NCI-H510A (cell line): ENCODE results near the gene TRA2A.
"Not testable (repeated sequence)": the region's sequence is repeated elsewhere in the genome, so short reads cannot be mapped to it uniquely, and the experiment has no call there.

Source experiments
- DNase-seq: peaks from one replicate; lab custom pipeline; 2025; lab: John Stamatoyannopoulos, UW

TRA2A gene

GRCh38 chr7:23494009-23494408 lies 37.8 kb downstream of the TRA2A start:
- no peak for DNase-seq

DNA sequence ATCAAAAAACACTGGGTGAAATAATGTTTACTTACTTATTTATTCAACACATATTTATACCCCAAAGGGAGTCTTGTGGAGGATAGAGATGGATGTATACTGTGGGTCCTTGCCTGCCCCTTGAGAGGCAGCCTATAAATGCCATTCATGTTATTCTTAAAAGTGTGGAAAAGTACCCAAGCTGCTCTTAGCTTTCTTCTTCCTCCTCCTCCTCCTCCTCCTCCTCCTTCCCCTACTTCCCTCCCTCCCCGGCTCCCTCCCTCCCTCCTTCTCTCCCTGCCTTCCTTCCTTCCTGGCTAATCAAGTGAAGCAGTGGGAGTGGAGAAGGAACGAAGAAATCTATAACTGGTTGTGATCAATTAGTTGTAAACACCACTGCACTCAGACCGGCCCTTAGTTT lies 40.3 kb downstream of the TRA2A start:
- no peak for DNase-seq

DNA sequence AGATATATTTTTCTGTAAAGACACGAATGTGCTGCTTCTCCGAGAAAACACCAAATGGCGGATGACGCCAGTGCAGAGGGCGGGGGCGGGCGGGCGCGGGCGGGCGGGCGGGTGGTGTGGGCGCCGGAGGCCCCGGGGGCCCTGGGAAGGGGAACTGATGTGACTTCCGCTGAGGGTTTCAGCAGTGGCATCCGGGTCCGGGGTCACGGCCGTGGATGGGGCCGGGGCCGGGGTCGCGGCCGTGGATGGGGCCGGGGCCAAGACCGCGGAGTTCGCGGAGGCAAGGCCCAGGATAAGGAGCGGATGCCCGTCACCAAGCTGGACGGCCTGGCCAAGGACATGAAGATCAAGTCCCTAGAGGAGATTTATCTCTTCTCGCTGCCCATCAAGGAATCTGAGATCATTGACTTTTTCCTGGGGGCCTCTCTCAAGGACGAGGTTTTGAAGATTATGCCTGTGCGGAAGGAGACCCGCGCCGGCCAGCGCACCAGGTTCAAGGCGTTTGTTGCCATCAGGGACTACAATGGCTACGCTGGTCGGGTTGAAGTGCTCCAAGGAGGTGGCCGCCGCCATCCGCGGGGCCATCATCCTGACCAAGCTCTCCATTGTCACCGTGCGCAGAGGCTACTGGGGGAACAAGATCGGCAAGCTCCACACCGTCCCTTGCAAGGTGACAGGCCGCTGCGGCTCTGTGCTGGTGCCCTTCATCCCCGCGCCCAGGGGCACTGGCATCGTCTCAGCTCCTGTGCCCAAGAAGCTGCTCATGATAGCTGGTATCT lies 41.2 kb downstream of the TRA2A start:
- peak; percentile 4 for DNase-seq

DNA sequence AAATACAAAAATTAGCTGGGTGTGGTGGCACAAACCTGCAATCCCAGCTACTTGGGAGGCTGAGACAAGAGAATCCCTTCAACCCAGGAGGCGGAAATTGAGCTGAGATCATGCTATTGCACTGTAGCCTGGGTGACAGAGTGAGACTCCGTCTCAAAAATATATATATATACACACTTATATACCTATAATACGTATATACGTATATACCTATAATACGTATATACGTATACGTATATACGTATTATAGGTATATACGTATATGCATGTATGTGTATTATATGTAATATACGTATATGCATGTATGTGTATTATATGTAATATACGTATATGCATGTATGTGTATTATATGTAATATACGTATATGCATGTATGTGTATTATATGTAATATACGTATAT lies 43.1 kb downstream of the TRA2A start:
- not testable (repeated sequence) for DNase-seq

- no peak for DNase-seq
Observed at GRCh38 chr7:23487670-23488069, 44.1 kb downstream of the TRA2A start.

- DNase-seq, result no peak
Observed at GRCh38 chr7:23486002-23486773, 45.6 kb downstream of the TRA2A start.

DNA sequence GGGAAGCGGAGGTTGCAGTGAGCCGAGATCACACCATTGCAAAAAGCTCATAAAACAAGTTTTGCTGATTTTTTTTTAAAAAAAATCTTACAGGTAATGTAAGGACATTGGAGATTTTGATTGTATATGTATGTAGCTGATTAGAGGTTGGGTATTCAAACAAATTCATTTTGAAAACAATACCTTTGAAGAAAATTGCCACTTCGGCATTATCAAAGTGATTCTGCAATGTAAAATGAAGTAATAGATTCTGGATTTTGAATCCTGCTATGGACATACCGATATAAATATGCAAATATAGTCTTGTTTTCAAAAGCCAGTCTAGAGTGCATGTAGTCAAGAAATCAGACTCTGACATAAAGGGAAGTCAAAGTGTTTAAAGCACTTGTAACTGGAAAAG lies 49.1 kb downstream of the TRA2A start:
- no peak for DNase-seq

- DNase-seq, result no peak
Observed at GRCh38 chr7:23477962-23478866, 53.6 kb downstream of the TRA2A start.

DNA sequence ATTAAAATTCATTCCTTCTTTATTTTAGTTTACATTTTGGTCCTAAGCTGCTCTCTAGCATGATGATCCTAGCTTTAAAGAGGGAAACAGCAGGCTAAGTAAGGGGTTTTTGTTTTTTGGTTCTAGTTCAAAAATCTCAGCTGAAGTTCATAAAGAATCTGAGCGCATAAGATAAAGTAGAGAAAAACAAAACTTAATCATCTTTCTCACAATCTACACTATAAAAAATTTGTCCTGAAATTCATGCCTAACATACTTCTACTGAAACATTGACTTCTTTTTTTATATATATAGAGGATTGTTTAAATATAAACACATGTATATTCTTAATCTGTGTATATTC lies 54.7 kb downstream of the TRA2A start:
- DNase-seq, result no peak

DNA sequence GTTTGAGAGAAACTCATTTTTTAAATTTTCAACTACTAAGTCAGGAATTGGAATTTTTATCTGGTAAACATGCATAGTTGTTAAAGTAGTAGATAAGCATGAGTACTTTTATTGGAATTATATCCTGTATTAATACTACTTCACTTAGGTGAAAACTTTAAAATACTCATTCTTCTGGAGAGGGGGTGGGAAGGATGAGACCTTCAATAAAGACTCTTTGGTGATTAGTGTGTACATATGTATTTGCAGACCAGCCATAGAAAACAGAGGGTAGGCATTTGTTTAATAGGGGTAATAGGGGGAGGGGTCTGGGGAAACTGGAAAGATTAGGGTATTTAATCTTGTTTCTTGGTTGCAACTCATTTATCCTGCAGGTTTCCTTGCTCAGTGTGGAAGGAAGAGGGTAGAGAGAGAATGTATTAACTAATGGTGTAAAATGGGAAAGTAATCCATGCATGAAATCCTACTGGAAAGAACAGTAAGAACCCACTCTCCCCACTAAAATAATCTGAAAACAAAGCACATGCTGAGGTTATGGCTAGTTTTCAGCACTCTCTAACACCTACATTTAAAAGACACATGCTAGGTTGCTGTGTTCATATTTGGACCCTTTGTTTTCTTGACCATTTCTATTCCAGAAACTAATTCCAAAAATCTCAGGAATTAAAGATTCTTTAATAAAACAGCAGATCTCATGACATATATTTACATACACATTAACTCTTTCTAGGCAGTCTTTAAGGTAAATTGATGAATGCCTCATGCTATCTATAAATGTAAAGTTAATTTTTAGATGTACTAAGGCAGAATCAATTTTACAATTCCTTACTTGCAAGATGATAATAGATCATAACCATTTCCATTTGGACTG lies 55.3 kb downstream of the TRA2A start:
- no peak for DNase-seq

GRCh38 chr7:23475576-23475839 lies 56.3 kb downstream of the TRA2A start:
- DNase-seq, result no peak

DNA sequence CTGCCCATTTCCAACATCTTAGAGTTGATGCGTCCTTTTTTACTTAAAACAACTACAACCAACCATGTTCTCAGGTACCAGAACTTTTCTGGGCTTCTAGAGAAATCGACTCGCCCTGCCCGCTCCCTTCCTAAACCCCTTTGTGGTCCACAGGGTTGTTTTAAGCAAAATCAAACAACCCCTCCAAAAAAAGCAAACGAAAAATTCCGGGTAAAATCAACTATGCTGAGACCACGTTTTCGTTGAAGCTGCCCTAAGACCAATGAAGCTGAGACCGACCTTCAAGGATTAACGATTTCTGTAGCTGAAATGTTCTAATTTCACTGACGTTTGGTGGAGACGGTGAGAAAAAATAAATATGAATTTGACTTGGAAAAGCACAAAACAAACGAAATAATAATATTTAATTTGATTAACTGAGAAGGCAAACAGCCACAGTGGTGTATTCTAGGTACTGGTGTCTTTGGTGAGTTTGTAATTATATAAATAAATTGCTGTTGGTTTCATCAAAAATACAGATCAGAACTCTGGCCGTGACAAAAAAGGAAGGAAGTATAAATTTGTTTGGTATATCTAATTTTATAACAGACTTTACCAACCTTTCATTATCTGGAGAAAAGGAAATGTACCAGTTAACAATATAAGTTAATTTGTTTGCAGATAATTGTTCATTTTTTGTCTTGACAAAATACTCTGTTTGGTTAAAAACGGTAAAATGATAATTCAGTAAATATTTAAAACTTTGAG lies 56.8 kb downstream of the TRA2A start:
- no peak for DNase-seq

GRCh38 chr7:23474094-23474828 lies 57.5 kb downstream of the TRA2A start:
- peak; percentile 98 for DNase-seq

DNA sequence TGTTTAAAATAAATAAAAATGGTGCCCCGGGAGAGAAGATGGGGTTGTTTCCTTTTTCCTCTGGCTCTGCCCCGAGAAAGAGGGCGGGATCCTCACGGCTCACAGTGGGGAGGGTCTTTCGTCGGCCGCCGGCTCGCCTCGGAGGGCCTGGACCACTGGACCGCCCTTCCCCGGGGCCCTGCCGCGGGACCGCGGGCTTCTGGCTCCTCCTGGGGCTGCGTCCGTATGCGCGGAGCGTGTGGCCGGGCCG lies 58.0 kb downstream of the TRA2A start:
- DNase-seq, result peak; percentile 62

GRCh38 chr7:23472956-23473843 lies 58.6 kb downstream of the TRA2A start:
- DNase-seq, result no peak

DNA sequence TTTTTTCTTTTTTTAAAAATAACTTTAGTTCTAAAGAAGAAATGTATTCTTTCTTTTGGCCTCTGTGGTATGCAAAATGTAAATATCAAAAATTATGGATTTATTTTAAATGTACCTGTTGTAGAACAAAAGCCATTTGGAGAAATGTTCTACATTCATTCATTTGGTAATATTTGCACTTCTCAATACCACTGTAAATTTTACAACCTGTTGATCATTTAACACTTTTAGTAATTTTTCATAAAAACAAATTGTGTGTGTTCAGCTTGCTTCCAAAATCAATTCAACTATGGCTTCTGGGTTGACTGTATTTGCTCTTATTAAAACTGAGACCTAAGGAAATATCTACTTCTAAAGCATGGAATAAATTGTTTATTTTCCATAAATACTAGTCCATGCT lies 59.2 kb downstream of the TRA2A start:
- DNase-seq, result no peak

- no peak for DNase-seq
Observed at GRCh38 chr7:23472046-23472445, 59.7 kb downstream of the TRA2A start.

DNA sequence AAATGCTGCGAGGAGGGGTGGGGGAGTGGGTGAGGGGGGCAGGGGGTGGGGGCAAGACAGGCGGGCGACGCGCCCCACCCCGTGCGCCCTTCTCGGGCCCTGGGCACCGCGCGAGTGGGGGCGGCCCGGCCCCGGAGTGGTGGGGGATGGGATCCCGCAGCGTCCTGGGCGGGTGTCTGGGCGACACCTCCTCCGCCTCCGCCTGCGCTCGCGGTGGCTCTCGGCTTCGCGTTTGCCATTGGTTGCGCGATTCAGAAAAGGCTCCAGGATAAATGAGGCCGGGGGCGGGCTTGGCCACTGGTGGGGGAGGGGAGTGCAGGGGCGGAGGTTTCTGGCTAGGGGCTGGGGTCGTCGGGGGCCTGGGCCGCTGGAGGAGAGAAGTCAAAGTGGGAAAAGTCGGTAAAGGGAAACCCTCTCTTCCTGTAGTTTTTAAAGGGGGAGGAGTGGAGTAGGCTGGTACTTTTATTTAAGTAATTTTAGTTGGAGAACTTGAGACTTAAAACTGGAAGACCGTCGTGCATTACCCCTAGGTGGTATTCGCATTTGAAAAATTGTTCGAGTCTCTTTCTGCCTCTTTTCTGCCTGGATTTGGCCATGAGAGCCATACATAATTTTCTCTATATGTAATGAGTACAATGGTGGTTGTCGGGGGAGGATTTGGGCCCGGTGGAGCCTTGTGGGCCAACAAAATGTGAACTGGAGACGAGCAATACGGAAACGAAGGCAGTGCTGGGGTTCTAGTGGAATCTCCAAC lies 60.5 kb downstream of the TRA2A start:
- peak; percentile 89 for DNase-seq
